ENCODE measurements around the gene LRRC8D.

- no peak for TF ChIP-seq ZNF565 (CRISPR knock-in tag; conservative IDR thresholded peaks at IDR 0.05; ENCODE audit: low read depth)
- TF ChIP-seq CSDC2 (CRISPR knock-in tag; IDR thresholded peaks at IDR 0.05), result no peak
Observed at GRCh38 chr1:89881415-89882058, 60.7 kb downstream of the LRRC8D start.

Measured in SK-N-SH treated with all-trans-retinoic acid at 6 μM for 48 hours (cell line).